ENCODE measurements around the gene NOS1AP. TPM values are rescaled to one million over a fixed set of nuclear protein-coding genes. Genes with fewer than 3 reads are reported as not detected.

The NOS1AP gene
- total RNA-seq, 4 donors from 2014 or later = 8.5 to 34.8 (median 14.1) TPM

- intact Hi-C loops (cut with DNase I; ENCODE audit: low total_unique reads) = no loop called here
Measured at GRCh38 chr1:162218975-162219374, 149.5 kb downstream of the NOS1AP start.

GRCh38 chr1:162219461-162219860, 150.0 kb downstream of the NOS1AP start:
- no peak for DNase-seq
- intact Hi-C loops (cut with DNase I; ENCODE audit: low total_unique reads) (no loop called here), in situ Hi-C loops (cut with MboI; ENCODE audit: low pct_ligation_motif_present in 1 of 4, low pct_unique_long_range_greater_than_20kb in 1 of 4, low sequenced_read_pairs in 3 of 4) (no loop called here)
- Histone ChIP-seq H3K27me3 (no peaks in the 10 kb centered on the region), H3K36me3 (no peaks in the 10 kb centered on the region), H3K4me1 (peaks cover 2 to 40% (median 27%) of the 10 kb centered on the region in 4 donors), H3K27ac (no peak overlapping the region), H3K9me3 (no peaks in the 10 kb centered on the region), H3K4me3 (no peak overlapping the region)
- 75 to 80% methylated on average over 1 of the region's 1 CpG for WGBS, 2 donors (ENCODE audit: low coverage in 1 of 2)
- no peak for TF ChIP-seq POLR2A (IDR thresholded peaks at IDR 0.05)
- no peak for TF ChIP-seq POLR2AphosphoS5 (IDR thresholded peaks at IDR 0.05)
- TF ChIP-seq, protein P1, sequence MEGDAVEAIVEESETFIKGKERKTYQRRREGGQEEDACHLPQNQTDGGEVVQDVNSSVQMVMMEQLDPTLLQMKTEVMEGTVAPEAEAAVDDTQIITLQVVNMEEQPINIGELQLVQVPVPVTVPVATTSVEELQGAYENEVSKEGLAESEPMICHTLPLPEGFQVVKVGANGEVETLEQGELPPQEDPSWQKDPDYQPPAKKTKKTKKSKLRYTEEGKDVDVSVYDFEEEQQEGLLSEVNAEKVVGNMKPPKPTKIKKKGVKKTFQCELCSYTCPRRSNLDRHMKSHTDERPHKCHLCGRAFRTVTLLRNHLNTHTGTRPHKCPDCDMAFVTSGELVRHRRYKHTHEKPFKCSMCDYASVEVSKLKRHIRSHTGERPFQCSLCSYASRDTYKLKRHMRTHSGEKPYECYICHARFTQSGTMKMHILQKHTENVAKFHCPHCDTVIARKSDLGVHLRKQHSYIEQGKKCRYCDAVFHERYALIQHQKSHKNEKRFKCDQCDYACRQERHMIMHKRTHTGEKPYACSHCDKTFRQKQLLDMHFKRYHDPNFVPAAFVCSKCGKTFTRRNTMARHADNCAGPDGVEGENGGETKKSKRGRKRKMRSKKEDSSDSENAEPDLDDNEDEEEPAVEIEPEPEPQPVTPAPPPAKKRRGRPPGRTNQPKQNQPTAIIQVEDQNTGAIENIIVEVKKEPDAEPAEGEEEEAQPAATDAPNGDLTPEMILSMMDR (IDR thresholded peaks at IDR 0.05) = no peak

More at GRCh38 chr1:162218975-162219374, 149.5 kb downstream of the NOS1AP start:
- WGBS, 2 donors (ENCODE audit: low coverage in 1 of 2) = 64 to 70% methylated on average over 5 of the region's 5 CpGs
- DNase-seq = no peak
- Histone ChIP-seq H3K4me3 (no peak overlapping the region), H3K27me3 (no peaks in the 10 kb centered on the region), H3K9me3 (no peaks in the 10 kb centered on the region), H3K4me1 (peaks cover 2 to 45% (median 27%) of the 10 kb centered on the region in 4 donors), H3K27ac (no peak overlapping the region), H3K36me3 (no peaks in the 10 kb centered on the region)
- TF ChIP-seq POLR2A (IDR thresholded peaks at IDR 0.05) (no peak), POLR2AphosphoS5 (IDR thresholded peaks at IDR 0.05) (no peak), EP300 (IDR thresholded peaks at IDR 0.05; ENCODE audit: low read depth) (no peak)
- TF ChIP-seq, protein P1 (IDR thresholded peaks at IDR 0.05) = no peak
- in situ Hi-C loops (cut with MboI; ENCODE audit: low pct_ligation_motif_present in 1 of 4, low pct_unique_long_range_greater_than_20kb in 1 of 4, low sequenced_read_pairs in 3 of 4) = no loop called here

- Histone ChIP-seq H3K27ac (no peak overlapping the region), H3K4me3 (no peak overlapping the region), H3K27me3 (no peaks in the 10 kb centered on the region), H3K36me3 (no peaks in the 10 kb centered on the region), H3K9me3 (no peaks in the 10 kb centered on the region), H3K4me1 (peaks cover 2 to 36% (median 24%) of the 10 kb centered on the region in 4 donors)
- DNase-seq = no peak
- 88 to 92% methylated on average over 2 to 6 of the region's 6 CpGs for WGBS, 2 donors (ENCODE audit: low coverage in 1 of 2)
- in situ Hi-C loops (cut with MboI; ENCODE audit: low pct_ligation_motif_present in 1 of 4, low pct_unique_long_range_greater_than_20kb in 1 of 4, low sequenced_read_pairs in 3 of 4) (no loop called here), intact Hi-C loops (cut with DNase I; ENCODE audit: low total_unique reads) (no loop called here)
- TF ChIP-seq, protein P1 (IDR thresholded peaks at IDR 0.05) = no peak
- no peak for TF ChIP-seq POLR2AphosphoS5 (IDR thresholded peaks at IDR 0.05)
Measured at GRCh38 chr1:162220009-162220539, 150.6 kb downstream of the NOS1AP start.

- DNase-seq = no peak
- no peaks in the 10 kb centered on the region for H3K36me3 ChIP-seq
- H3K27me3 ChIP-seq = no peaks in the 10 kb centered on the region
- H3K27ac ChIP-seq = peak overlapping the region in 1 of 4 donors; percentile 40
- TF ChIP-seq POLR2AphosphoS5 (IDR thresholded peaks at IDR 0.05) (no peak), EP300 (IDR thresholded peaks at IDR 0.05; ENCODE audit: low read depth) (no peak), POLR2A (IDR thresholded peaks at IDR 0.05) (no peak)
- TF ChIP-seq, protein P1 (IDR thresholded peaks at IDR 0.05) = no peak
- in situ Hi-C loops (cut with MboI; ENCODE audit: low pct_ligation_motif_present in 1 of 4, low pct_unique_long_range_greater_than_20kb in 1 of 4, low sequenced_read_pairs in 3 of 4) (no loop called here), intact Hi-C loops (cut with DNase I; ENCODE audit: low total_unique reads) (no loop called here)
- 43 to 47% methylated on average over 5 of the region's 5 CpGs for WGBS, 2 donors (ENCODE audit: low coverage in 1 of 2)
- no peaks in the 10 kb centered on the region for H3K9me3 ChIP-seq
- H3K4me3 ChIP-seq = no peak overlapping the region
- H3K4me1 ChIP-seq = peaks cover 0 to 30% (median 15%) of the 10 kb centered on the region in 4 donors
Measured at GRCh38 chr1:162222014-162222413, 152.5 kb downstream of the NOS1AP start.

All from transverse colon (tissue), 4 donors.